ENCODE data around the gene RCL1. TPM values are rescaled to one million over a fixed set of nuclear protein-coding genes. Genes with fewer than 3 reads are reported as not detected.

RCL1 gene
- total and polyA plus RNA-seq, 2 of the 13 experiments (the other 11 are each of a cell fraction or from before 2014, with no cell fraction given): 22.3 to 31.6 TPM

- TF ChIP-seq RERE (CRISPR knock-in tag; IDR thresholded peaks at IDR 0.05; ENCODE audit: low read depth): no peak
- TF ChIP-seq JDP2 (CRISPR knock-in tag; IDR thresholded peaks at IDR 0.05; ENCODE audit: borderline replicate concordance): no peak
- peak; percentile 96 for TF ChIP-seq HDAC1 (CRISPR knock-in tag; IDR thresholded peaks at IDR 0.05)
- TF ChIP-seq NR0B2 (CRISPR knock-in tag; IDR thresholded peaks at IDR 0.05): peak; percentile 84; the same call in 1 of the 2 replicates
- no peak for TF ChIP-seq ZNF496 (CRISPR knock-in tag; IDR thresholded peaks at IDR 0.05; ENCODE audit: insufficient replicate concordance)
- peak; percentile 31; the same call in 1 of the 2 replicates for TF ChIP-seq ZNF788 (CRISPR knock-in tag; IDR thresholded peaks at IDR 0.05; ENCODE audit: borderline replicate concordance)
- peak; percentile 89 for TF ChIP-seq ZNF761 (CRISPR knock-in tag; conservative IDR thresholded peaks at IDR 0.05)
- TF ChIP-seq SETDB1 (CRISPR knock-in tag; IDR thresholded peaks at IDR 0.05; ENCODE audit: borderline replicate concordance): no peak
- peak; percentile 23; the same call in 1 of the 2 replicates for TF ChIP-seq RELA (CRISPR knock-in tag; IDR thresholded peaks at IDR 0.05)
- TF ChIP-seq FOXO1 (CRISPR knock-in tag; IDR thresholded peaks at IDR 0.05): 0 out of 2 replicates have a peak, but pooled peaks have one; percentile 2
- no peak for TF ChIP-seq ZBTB3 (CRISPR knock-in tag; IDR thresholded peaks at IDR 0.05; ENCODE audit: borderline replicate concordance, low read depth)
- no peak for TF ChIP-seq MIXL1 (CRISPR knock-in tag; IDR thresholded peaks at IDR 0.05)
- peak; percentile 71 for TF ChIP-seq ZFX (CRISPR knock-in tag; IDR thresholded peaks at IDR 0.05; ENCODE audit: low read depth)
- peak; percentile 50; the same call in 1 of the 2 replicates for TF ChIP-seq ZNF607 (CRISPR knock-in tag; IDR thresholded peaks at IDR 0.05; ENCODE audit: borderline replicate concordance)
- no peak for TF ChIP-seq ZBTB7B (CRISPR knock-in tag; IDR thresholded peaks at IDR 0.05)
- TF ChIP-seq CSRNP2 (CRISPR knock-in tag; conservative IDR thresholded peaks at IDR 0.05; ENCODE audit: low read depth): no peak
These were observed at the start of gene RCL1 (continued) for GRCh38 chr9:4792572-4793458.

All from HepG2 (cell line).